GM23338 (cell line): ENCODE data around the gene CSRP2. TPM values are rescaled to one million over a fixed set of nuclear protein-coding genes. Genes with fewer than 3 reads are reported as not detected.
A peak's percentile ranks its signal among the peaks of the same experiment; 100 is the strongest.

Source experiments
- ATAC-seq: fragments of 200-7000 bp; cut with Tn5 transposase; 3 replicates; pipeline ENCODE4 v1.9.1; 2020
- DNase-seq: peaks from one replicate; pipeline ENCODE4 v3.0.0-alpha.2; 2015; ENCODE audit warnings: low spot score
- H2AFZ ChIP-seq: fragments of 200-600 bp; sonication (generic); 2 replicates; pipeline ENCODE4 v1.8.0; 2016; ENCODE audit warnings: antibody characterized with exemption, mild to moderate bottlenecking, moderate library complexity
- H3F3A ChIP-seq: fragments of 200-600 bp; sonication (generic); replicated peaks from 2 replicates; pipeline ENCODE4 v1.8.0; 2017; ENCODE audit warnings: antibody characterized with exemption, mixed run types, low read depth
- H3K27ac ChIP-seq: fragments of 200-600 bp; sonication (generic); 2 replicates; pipeline ENCODE4 v1.6.1; 2016; ENCODE audit warnings: low read depth
- H3K27me3 ChIP-seq: fragments of 200-600 bp; sonication (generic); 2 replicates; pipeline ENCODE4 v1.8.0; 2016; ENCODE audit warnings: mild to moderate bottlenecking, mixed run types, moderate library complexity; ENCODE audit not compliant: insufficient read depth
- H3K36me3 ChIP-seq: fragments of 200-600 bp; sonication (generic); 2 replicates; pipeline ENCODE4 v1.8.0; 2016; ENCODE audit warnings: mild to moderate bottlenecking; ENCODE audit not compliant: insufficient read depth
- H3K4me1 ChIP-seq: fragments of 200-600 bp; sonication (generic); 2 replicates; pipeline ENCODE4 v1.8.0; 2016; ENCODE audit warnings: mild to moderate bottlenecking, moderate library complexity; ENCODE audit not compliant: insufficient read depth
- H3K4me2 ChIP-seq: fragments of 200-600 bp; sonication (generic); 2 replicates; pipeline ENCODE4 v1.7.1; 2017; ENCODE audit warnings: mixed run types
- H3K4me3 ChIP-seq: fragments of 200-600 bp; sonication (generic); 2 replicates; pipeline ENCODE4 v1.6.1; 2016; ENCODE audit warnings: mixed run types
- H3K79me2 ChIP-seq: fragments of 200-600 bp; sonication (generic); replicated peaks from 2 replicates; pipeline ENCODE4 v1.8.0; 2017; ENCODE audit warnings: mild to moderate bottlenecking; ENCODE audit not compliant: insufficient read depth
- H3K9me2 ChIP-seq: fragments of 200-600 bp; sonication (generic); 2 replicates; pipeline ENCODE4 v1.8.0; 2017; ENCODE audit not compliant: insufficient read depth
- H4K20me1 ChIP-seq: fragments of 200-600 bp; sonication (generic); replicated peaks from 2 replicates; pipeline ENCODE4 v1.8.0; 2017; ENCODE audit warnings: mild to moderate bottlenecking; ENCODE audit not compliant: insufficient read depth
- H3K27ac Mint-ChIP-seq: 2 replicates; pipeline ENCODE4 v1.8.0; 2020; ENCODE audit warnings: inconsistent platforms, mild to moderate bottlenecking, moderate library complexity, mixed read lengths
- H3K27me3 Mint-ChIP-seq: 3 replicates; pipeline ENCODE4 v1.8.0; 2022; ENCODE audit warnings: low read depth, mild to moderate bottlenecking, moderate library complexity, mixed read lengths, inconsistent platforms; ENCODE audit not compliant: insufficient read depth, poor library complexity
- H3K36me3 Mint-ChIP-seq: 3 replicates; pipeline ENCODE4 v1.8.0; 2021; ENCODE audit warnings: low read depth, mild to moderate bottlenecking, inconsistent platforms, moderate library complexity, mixed read lengths
- H3K4me1 Mint-ChIP-seq: 3 replicates; pipeline ENCODE4 v1.8.0; 2020; ENCODE audit warnings: mild to moderate bottlenecking, inconsistent platforms, mixed read lengths
- H3K4me3 Mint-ChIP-seq: 3 replicates; pipeline ENCODE4 v1.8.0; 2021; ENCODE audit warnings: moderate library complexity, mild to moderate bottlenecking, inconsistent platforms, mixed read lengths
- H3K9me3 Mint-ChIP-seq: 3 replicates; pipeline ENCODE4 v1.8.0; 2020; ENCODE audit warnings: moderate library complexity, mild to moderate bottlenecking, inconsistent platforms, mixed read lengths
- CTCF ChIP-seq, 2 experiments: fragments of 200-600 bp in 1 of 2; sonication (generic) in 1 of 2; conservative IDR thresholded peaks; 2 replicates each; pipeline versions ENCODE4 v1.5.1 to v1.6.1; 2016 to 2017; ENCODE audit warnings: antibody characterized with exemption in 2 of 2, low read depth in 2 of 2, mild to moderate bottlenecking in 2 of 2, moderate library complexity in 1 of 2
- EZH2 ChIP-seq: fragments of 200-600 bp; sonication (generic); IDR thresholded peaks from one replicate; pipeline ENCODE4 v1.8.0; 2017; ENCODE audit warnings: antibody characterized with exemption, mild to moderate bottlenecking, low read depth; ENCODE audit not compliant: unreplicated experiment
- JUNB ChIP-seq: IDR thresholded peaks from one replicate; pipeline ENCODE4 v1.6.1; 2016; ENCODE audit warnings: antibody characterized with exemption; ENCODE audit not compliant: unreplicated experiment
- NANOG ChIP-seq: IDR thresholded peaks from 2 replicates; pipeline ENCODE4 v1.6.1; 2016; ENCODE audit warnings: antibody characterized with exemption, borderline replicate concordance
- POLR2AphosphoS5 ChIP-seq: IDR thresholded peaks from 2 replicates; pipeline ENCODE4 v1.6.1; 2016; ENCODE audit warnings: antibody characterized with exemption, low read depth
- REST ChIP-seq: IDR thresholded peaks from one replicate; pipeline ENCODE4 v1.6.1; 2018; ENCODE audit warnings: antibody characterized with exemption; ENCODE audit not compliant: unreplicated experiment
- ZNF114 ChIP-seq: fragments of 250-450 bp; sonication (Bioruptor Pico); IDR thresholded peaks from 2 replicates; pipeline ENCODE4 v1.5.0; 2020; ENCODE audit warnings: mild to moderate bottlenecking, moderate library complexity
- ZNF331 ChIP-seq: fragments of 250-450 bp; sonication (Bioruptor Pico); IDR thresholded peaks from 2 replicates; pipeline ENCODE4 v1.5.0; 2020; ENCODE audit warnings: low read depth, mild to moderate bottlenecking, moderate library complexity
- ZNF462 ChIP-seq: fragments of 250-450 bp; sonication (Bioruptor Pico); IDR thresholded peaks from 2 replicates; pipeline ENCODE4 v1.5.0; 2020; ENCODE audit warnings: mild to moderate bottlenecking, moderate library complexity
- polyA plus RNA-seq: library from polyadenylated mRNA; unstranded; fragments of >200 nt; fragmentation: Nextera tagmentation; extraction: Ambion mirVana; gene quantifications from 2 replicates; pipeline ENCODE4 v1.2.1, GENCODE V29; 2016
- total RNA-seq: library from RNA; depleted of rRNA; stranded (reverse); fragments of >200 nt; shearing (Covaris generic); gene quantifications from 2 replicates; pipeline ENCODE4 v1.2.3, GENCODE V29; 2014

CSRP2 gene
- total and polyA plus RNA-seq, 2 experiments from 2014 or later: 166 to 315 TPM

GRCh38 chr12:76863005-76863670, 15.7 kb downstream of the CSRP2 start:
- ATAC-seq: no peak

More at GRCh38 chr12:76863005-76863670, 15.7 kb downstream of the CSRP2 start:
- Histone ChIP-seq H3K27me3 (no peaks in the 10 kb centered on the region), H4K20me1 (0 out of 2 replicates have a peak, but pooled peaks cover 5% of the 10 kb centered on the region), H3K9me2 (no peaks in the 10 kb centered on the region), H3F3A (no peaks in the 10 kb centered on the region; the same call in 1 of the 2 replicates), H2AFZ (no peak overlapping the region), H3K79me2 (peaks cover 16% of the 10 kb centered on the region), H3K27ac (peak overlapping the region; percentile 30; the same call in 1 of the 2 replicates), H3K4me3 (no peak overlapping the region), H3K36me3 (peaks cover 11% of the 10 kb centered on the region; the same call in 1 of the 2 replicates), H3K4me1 (peaks cover 28% of the 10 kb centered on the region), H3K4me2 (peak overlapping the region; percentile 45; the same call in 1 of the 2 replicates)
- H3K36me3 Mint-ChIP-seq: peaks cover 40% of the 10 kb centered on the region
- H3K27ac Mint-ChIP-seq: 0 out of 2 replicates have a peak overlapping the region, but pooled peaks have one; percentile 60
- no peaks in the 10 kb centered on the region for H3K9me3 Mint-ChIP-seq
- peaks cover 34% of the 10 kb centered on the region for H3K4me1 Mint-ChIP-seq
- H3K4me3 Mint-ChIP-seq: no peak overlapping the region
- H3K27me3 Mint-ChIP-seq: peaks cover 4% of the 10 kb centered on the region
- DNase-seq: no peak
- no peak for TF ChIP-seq REST
- TF ChIP-seq EZH2: no peak
- no peak for TF ChIP-seq ZNF462 (CRISPR knock-in tag)
- TF ChIP-seq ZNF331 (CRISPR knock-in tag): no peak
- no peak for TF ChIP-seq NANOG
- TF ChIP-seq POLR2AphosphoS5: no peak
- no peak for TF ChIP-seq JUNB
- TF ChIP-seq CTCF (conservative IDR thresholded peaks at IDR 0.05; ENCODE audit: low read depth in 2 of 2): no peak
- no peak for TF ChIP-seq ZNF114 (CRISPR knock-in tag)
